ENCODE data around the gene BEAN1.

BEAN1 gene

GRCh38 chr16:66440970-66441369 is 13.9 kb downstream of the BEAN1 start:
- no peak for TF ChIP-seq CTCF (IDR thresholded peaks at IDR 0.05; ENCODE audit: borderline replicate concordance, insufficient read depth, low read depth, low read length)

DNA sequence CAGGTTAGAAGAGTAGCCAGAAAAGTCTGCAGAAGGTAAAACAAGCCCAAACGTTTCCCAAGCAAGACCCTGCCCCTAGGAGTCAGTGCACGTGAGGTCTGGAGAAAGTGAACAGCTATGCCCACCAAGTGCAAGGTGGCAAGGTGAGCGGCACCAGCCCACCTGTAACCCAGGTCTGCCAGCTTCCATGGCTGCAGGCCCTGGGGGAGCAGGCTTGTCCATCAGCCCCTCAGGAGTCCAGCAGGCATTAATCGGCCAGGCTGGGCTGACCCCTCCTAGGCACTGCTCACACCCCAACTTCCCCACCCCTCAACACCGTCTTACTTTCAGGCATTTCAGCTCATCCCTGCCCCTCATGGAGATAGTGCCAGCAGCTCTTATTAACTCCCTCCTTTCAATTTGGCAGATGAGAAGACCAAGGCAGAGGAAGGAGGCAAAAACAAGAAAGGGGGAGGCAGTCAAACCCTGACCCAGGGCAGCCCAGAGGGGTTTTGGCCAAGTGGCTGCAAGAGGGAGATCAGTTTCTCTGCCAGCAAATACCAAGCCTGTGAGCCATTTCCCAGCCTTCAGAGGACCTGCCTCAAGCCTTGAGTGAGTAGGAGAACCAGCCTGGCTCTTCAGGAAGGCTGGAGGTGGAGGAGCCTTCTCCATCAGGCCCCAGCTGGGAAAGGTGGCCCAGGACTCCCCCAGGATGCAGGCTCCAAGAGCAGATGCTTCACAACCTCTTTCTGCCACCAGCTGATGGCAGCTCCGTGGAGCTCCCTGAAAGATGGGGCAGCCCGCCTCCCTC is 14.7 kb downstream of the BEAN1 start:
- TF ChIP-seq CTCF (IDR thresholded peaks at IDR 0.05; ENCODE audit: borderline replicate concordance, insufficient read depth, low read depth, low read length), result no peak
- no peak overlapping the region for H3K4me3 ChIP-seq (ENCODE audit: low read depth, low read length)

More at GRCh38 chr16:66440970-66441369, 13.9 kb downstream of the BEAN1 start:
- H3K4me3 ChIP-seq (ENCODE audit: low read depth, low read length), result no peak overlapping the region

DNA sequence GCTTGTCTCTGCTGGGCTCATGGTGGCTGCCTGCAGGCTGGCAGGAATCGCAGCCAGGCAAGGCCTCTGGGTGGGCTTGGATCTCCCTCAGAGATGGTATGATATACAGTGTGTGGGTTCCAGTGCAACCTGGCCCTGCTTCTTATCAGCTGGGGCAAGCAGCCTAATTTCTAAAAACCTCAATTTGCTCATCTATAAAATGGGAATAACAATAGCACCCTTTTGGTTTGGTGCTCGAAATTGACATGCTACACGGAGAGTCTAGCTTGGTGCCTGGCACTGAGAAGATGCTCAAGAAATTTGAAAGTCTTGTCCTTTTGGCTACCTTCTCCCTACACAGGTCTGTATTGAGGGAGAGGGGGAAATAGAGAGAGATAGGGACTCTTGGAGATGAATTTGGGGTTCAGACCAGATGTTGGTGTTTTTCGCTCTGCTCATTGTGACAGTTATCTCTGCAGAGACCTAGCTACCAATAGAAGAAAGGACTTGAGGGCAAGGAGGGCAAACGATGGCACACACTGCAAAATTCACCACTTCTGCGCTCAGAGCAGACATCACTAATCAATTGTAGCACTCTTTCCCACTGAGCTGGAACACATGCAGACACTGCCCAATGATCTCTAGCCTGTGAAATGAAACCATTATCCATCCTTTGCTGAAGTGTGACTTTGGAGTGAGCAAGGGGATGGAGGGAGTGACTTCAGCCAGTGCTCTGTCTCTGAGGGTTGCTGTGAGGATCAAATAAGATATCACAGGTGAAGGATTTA is 15.6 kb downstream of the BEAN1 start:
- no peak for TF ChIP-seq CTCF (IDR thresholded peaks at IDR 0.05; ENCODE audit: borderline replicate concordance, insufficient read depth, low read depth, low read length)
- no peak overlapping the region for H3K4me3 ChIP-seq (ENCODE audit: low read depth, low read length)

DNA sequence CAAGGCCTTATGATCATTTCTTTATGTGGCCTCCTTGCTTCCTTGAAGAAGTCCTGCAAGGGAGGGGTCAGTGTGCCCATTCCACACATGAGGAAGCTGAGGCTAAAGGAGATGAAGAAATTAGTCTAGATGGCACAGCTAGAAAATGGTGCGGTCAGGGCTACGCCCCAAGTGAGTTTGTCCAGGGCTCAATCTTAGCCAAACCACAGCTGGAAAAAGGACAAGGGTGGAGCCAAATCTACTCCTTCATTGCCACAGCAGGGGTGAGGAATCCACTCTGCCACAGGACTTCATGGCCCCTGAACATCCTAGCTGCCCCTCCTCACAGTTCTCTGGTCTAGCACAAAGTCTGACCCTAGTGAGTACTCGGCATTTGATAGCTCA is 16.2 kb downstream of the BEAN1 start:
- no peak overlapping the region for H3K4me3 ChIP-seq (ENCODE audit: low read depth, low read length)
- TF ChIP-seq CTCF (IDR thresholded peaks at IDR 0.05; ENCODE audit: borderline replicate concordance, insufficient read depth, low read depth, low read length), result no peak

GRCh38 chr16:66444049-66444481 is 17.0 kb downstream of the BEAN1 start:
- TF ChIP-seq CTCF (IDR thresholded peaks at IDR 0.05; ENCODE audit: borderline replicate concordance, insufficient read depth, low read depth, low read length), result 0 out of 2 replicates have a peak, but pooled peaks have one; percentile 19
- H3K4me3 ChIP-seq (ENCODE audit: low read depth, low read length), result no peak overlapping the region

DNA sequence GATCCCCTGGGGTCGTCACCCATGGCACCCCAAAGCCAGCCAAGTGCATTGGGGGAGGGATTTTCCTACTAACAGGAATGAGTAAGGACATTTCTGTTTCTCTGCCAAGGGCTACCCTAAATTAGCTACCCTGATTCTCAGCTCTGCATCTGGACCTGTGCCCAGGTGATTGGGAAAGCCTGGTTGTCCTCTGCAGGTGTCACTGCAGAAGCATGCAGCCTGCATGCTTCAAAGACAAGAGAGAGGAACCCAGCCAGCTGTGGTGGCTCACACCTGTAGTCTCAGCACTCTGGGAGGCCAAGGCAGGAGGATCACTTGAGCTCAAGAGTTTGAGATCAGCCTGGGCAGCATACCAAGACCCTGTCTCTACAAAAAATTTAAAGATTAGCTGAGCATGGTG is 19.6 kb downstream of the BEAN1 start:
- H3K4me3 ChIP-seq (ENCODE audit: low read depth, low read length), result no peak overlapping the region
- no peak for TF ChIP-seq CTCF (IDR thresholded peaks at IDR 0.05; ENCODE audit: borderline replicate concordance, insufficient read depth, low read depth, low read length)
